ENCODE results near the gene OVCA2.

OVCA2 gene

DNA sequence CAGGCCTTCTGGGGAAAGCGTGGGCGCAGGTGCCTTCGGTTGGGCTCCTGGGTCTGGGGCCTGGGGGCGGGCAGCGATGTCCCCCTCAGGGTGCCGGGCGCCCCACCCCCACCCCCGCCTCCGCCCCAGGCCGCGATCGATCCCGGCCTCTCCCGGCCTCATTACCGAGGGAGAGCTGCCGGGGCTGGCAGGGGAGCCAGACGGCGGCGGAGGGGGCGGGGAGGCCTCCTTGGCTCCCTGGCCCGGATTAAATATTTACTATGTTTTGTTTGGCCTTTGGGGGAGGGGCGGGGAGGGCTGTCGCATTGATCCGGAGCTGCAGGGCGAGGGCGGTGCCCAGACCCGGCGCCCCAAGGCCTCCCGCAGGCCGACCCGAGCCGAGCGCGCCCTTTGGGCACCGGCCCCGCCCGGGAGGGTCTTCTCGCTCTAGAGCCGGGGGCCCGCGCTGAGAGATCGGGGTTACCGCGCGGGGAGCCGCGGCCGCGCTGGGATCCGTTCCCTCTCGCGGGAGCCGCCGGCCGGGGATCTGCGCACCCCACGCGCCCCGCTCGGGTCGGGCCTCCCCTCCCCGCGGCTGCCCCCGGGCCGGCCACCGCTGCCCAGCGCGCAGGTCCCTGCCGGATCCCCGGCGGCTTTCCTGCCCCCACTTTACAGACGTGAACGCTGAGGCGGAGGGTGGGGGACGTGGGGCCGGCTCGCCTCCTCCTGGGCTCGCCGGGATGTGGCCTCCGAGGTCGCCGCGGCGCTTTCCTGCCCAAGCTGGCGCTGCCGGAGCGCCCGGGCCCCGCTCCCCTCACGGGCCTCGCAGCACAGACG is 43.7 kb upstream of the OVCA2 start:
- TF ChIP-seq, protein P1, sequence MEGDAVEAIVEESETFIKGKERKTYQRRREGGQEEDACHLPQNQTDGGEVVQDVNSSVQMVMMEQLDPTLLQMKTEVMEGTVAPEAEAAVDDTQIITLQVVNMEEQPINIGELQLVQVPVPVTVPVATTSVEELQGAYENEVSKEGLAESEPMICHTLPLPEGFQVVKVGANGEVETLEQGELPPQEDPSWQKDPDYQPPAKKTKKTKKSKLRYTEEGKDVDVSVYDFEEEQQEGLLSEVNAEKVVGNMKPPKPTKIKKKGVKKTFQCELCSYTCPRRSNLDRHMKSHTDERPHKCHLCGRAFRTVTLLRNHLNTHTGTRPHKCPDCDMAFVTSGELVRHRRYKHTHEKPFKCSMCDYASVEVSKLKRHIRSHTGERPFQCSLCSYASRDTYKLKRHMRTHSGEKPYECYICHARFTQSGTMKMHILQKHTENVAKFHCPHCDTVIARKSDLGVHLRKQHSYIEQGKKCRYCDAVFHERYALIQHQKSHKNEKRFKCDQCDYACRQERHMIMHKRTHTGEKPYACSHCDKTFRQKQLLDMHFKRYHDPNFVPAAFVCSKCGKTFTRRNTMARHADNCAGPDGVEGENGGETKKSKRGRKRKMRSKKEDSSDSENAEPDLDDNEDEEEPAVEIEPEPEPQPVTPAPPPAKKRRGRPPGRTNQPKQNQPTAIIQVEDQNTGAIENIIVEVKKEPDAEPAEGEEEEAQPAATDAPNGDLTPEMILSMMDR (IDR thresholded peaks at IDR 0.05), result no peak

DNA sequence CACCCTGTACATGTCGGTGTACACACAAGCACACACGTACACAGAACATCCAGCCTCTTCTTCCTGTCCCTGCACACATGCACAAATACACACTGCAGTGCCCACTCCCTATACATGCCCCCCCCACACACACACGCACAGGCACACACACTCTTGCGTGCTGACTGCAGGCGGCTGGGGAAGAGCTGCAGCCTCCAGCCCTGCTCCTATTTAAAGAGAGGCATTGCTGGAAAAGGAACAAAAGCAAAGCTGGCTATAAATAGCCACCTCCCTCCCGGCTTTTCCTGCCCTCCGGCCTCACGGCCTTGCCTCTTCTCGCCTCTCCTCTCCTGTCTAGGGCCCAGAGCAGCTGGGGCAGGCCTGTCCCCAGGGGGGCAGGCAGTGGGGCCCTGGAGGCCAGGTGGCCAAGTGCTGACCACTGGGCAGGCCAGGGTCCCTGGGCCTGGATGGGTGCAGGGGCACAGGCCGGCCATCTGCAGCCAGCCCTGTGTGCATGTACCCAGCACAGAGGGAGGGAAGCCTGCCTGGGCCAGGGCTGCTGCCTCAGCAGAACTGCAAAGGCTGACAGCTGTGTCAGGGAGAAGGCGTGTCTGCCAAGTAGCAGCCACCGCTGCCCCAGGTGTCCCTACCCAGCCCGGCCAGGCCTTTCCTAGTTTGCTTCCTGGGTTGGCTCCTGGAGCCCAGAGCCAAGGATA is 42.1 kb upstream of the OVCA2 start:
- TF ChIP-seq, protein P1 (IDR thresholded peaks at IDR 0.05), result no peak

DNA sequence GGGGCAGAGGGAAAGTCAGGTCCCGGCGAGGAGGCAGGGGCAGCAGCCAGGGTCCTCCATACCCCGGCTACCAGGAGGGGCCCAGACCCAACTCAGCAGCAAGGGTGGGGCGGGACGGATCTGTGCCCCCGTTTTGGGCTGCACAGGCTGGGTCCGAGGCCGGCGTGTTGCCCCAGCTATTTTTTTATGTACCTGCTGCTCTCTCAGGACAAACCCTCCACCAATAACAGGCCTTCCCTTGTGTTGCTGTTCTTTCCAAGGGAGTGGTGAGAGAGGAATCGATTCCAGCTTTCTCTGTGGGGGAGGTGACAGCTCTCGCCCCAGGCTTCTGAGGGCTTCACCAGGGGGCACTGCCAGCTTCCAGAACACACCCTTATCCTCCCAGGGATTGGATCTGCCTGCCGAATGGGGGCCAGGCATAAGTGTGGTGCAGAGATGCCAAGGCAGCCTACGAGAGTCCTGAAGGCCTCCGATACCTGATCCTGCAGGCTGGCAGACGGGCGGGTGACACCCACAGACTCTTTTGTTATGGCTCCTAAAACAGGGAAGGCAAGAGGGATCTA is 39.0 kb upstream of the OVCA2 start:
- TF ChIP-seq, protein P1 (IDR thresholded peaks at IDR 0.05), result no peak

DNA sequence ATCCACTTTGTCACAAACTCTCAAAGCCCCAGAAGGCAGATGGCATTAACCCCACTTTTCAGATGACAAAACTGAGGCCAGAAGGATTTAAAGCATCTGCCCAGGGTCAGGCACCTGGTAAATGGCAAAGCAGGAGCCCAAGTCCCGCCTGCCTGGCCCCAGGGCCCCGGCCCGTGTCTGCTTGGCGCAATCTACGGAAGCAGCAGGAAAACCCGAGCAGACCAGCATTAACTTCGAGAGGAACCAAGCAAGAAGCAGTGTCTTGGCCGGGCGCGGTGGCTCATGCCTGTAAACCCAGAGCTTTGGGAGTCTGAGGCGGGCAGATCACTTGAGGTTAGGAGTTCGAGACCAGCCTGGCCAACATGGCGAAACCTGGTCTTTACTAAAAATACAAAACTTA is 38.3 kb upstream of the OVCA2 start:
- TF ChIP-seq, protein P1 (IDR thresholded peaks at IDR 0.05), result no peak

DNA sequence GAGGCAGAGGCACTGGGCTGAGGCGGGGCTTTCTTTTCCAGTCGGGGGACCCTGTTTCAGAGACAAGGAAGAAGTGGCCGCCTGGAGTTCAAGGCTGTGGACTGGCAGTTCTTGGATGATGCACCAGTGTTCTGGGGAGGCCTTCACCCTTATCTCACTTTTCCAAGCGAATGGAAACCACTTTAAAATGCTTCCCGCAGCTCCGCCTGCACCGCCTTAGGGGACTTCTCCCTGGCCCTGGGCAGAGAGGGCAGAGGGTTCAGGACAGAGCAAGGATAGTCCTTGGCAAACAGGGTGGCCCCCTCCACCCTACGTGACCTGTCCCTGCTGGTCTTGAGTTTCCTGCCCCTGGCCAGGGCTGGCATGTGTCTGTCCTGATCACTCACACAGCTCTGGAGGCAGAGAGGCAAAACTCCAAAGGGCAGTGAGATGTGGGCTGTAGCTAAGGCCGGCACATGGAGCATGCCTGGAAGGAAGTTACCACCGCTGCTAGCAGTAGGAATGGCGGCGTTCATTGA is 37.3 kb upstream of the OVCA2 start:
- TF ChIP-seq, protein P1 (IDR thresholded peaks at IDR 0.05), result no peak

DNA sequence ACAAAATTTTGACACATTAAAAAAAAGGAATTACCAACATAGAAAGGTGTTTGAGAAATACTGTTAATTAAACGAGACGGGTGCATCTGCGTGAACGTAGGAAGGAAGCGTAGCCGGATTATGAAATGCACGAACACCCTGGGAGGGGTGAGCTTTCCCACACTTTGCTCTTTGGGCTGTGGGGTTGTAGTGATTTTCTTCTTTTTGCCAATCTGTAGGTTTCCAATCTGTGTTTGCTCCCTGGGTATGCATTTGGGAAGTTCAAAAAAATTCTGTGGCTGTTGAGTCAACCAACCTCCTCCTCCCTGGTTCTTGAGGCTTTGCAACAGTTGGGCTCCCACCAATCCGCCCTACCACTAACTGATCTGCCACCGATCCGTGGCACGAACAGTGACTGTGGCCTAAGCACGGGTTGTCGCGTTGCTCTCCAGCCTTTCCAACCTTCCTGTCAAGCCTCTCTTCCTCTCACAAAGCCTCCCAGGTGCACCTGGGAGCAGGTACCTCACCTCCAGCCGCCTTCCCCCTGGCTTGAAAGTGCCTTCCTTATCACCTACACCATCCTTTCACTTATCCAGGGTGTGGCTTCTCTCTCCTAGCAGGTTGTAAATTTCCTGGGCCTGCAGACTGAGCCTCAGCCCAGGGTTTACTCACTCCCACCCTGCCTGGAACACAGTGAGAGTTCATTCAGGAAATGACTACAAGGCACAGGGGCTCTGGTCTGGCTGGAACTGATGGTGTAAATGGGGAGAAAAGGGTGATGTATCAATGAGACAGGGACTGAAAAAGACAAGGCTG is 33.3 kb upstream of the OVCA2 start:
- TF ChIP-seq, protein P1 (IDR thresholded peaks at IDR 0.05), result no peak

DNA sequence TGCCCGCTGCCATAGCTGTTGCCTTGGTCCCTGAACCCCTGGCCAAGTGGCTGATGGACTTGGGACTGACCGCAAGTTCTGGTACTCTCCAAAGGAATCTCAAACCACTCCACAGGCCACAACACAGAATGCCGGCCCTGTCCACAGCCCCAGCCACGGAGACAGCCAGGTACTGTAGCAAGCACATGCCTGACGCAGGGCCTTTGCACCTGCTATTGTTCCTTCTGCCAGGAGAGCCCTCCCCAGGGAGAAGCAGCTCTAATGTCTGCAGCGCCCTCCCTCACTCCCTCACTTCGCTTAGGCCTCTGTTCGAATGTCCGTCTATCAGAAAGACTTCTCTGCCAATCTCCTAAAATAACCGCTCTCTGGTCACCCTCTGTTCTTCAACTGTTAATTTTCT is 32.1 kb upstream of the OVCA2 start:
- TF ChIP-seq, protein P1 (IDR thresholded peaks at IDR 0.05), result no peak

Measured in LNCAP (cell line).